Transverse colon (tissue), 4 donors: ENCODE data around the gene CCDC136.

Experiments
- CTCF ChIP-seq, 5 experiments: fragments of 200-600 bp in 3 of 5; fragments of 450-650 bp in 2 of 5; sonication (generic) in 3 of 5; IDR thresholded peaks; 1 replicate in 2 of 5; 2 replicates in 3 of 5; pipeline ENCODE4 v1.5.1; 2016 to 2017; ENCODE audit warnings: antibody characterized with exemption in 5 of 5, inconsistent platforms in 3 of 5, mild to moderate bottlenecking in 2 of 5, moderate library complexity in 1 of 5
- EP300 ChIP-seq: sonication (generic); formaldehyde crosslinking; IDR thresholded peaks from one replicate; pipeline ENCODE4 v1.6.1; 2017; ENCODE audit warnings: antibody characterized with exemption, low read depth
- POLR2A ChIP-seq: fragments of 450-650 bp; IDR thresholded peaks from one replicate; pipeline ENCODE4 v1.6.1; 2016; ENCODE audit warnings: antibody characterized with exemption, mild to moderate bottlenecking, moderate library complexity
- POLR2AphosphoS5 ChIP-seq, 3 donors: sonication (generic); formaldehyde crosslinking; IDR thresholded peaks; one replicate each; pipeline ENCODE4 v1.6.1; 2016; ENCODE audit warnings: antibody characterized with exemption in 3 of 3

DNA sequence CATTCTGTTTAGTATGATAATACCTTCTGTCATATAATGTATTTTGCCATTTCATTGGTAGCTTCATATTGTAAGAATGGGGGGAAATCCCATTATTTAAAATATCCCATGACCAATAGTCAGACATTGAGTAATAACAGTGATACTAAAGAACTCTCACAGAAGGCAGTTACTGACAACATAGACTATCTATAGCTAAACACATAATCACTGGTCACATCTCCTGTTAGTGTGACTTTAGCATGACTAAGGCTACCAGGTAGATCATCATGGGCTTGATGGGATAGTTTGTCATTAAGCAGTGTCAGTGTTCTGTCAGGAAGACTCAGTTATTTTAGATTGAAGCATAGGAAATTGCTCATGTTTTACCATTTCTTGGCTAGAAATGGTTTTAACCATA lies 32.5 kb upstream of the CCDC136 start:
- TF ChIP-seq POLR2A = no peak
- no peak for TF ChIP-seq CTCF (IDR thresholded peaks at IDR 0.05)
- no peak for TF ChIP-seq POLR2AphosphoS5 (IDR thresholded peaks at IDR 0.05)
- no peak for TF ChIP-seq EP300
